GM12872 (cell line): ENCODE data around the gene XCR1.

Experiments
- TF ChIP-seq, protein P1 (sequence below): IDR thresholded peaks from 3 replicates; pipeline ENCODE4 v1.5.1; 2011; ENCODE audit warnings: low read depth, mild to moderate bottlenecking, low read length, moderate library complexity; ENCODE audit not compliant: insufficient read depth

Gene XCR1

DNA sequence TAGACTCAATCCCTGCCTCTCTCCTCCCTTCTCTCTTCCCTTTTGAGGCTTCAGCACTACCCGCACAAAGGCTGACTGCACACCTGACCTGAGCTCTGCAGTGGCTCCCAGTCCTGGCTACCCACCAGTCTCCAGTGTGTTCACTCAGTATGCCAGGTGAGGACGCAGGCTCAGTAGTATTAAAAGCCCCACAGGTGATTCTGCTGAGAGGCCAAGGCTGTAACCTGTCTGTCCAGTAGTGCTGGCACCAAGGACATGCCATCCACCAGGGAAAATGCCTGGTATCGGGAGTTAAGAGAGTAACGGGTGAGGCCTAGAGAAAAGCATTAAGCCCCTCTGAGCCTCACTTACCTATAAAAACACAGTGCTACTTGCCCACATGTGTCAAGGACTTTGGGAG, 52.6 kb downstream of the XCR1 start:
- TF ChIP-seq, protein P1, sequence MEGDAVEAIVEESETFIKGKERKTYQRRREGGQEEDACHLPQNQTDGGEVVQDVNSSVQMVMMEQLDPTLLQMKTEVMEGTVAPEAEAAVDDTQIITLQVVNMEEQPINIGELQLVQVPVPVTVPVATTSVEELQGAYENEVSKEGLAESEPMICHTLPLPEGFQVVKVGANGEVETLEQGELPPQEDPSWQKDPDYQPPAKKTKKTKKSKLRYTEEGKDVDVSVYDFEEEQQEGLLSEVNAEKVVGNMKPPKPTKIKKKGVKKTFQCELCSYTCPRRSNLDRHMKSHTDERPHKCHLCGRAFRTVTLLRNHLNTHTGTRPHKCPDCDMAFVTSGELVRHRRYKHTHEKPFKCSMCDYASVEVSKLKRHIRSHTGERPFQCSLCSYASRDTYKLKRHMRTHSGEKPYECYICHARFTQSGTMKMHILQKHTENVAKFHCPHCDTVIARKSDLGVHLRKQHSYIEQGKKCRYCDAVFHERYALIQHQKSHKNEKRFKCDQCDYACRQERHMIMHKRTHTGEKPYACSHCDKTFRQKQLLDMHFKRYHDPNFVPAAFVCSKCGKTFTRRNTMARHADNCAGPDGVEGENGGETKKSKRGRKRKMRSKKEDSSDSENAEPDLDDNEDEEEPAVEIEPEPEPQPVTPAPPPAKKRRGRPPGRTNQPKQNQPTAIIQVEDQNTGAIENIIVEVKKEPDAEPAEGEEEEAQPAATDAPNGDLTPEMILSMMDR, result no peak

DNA sequence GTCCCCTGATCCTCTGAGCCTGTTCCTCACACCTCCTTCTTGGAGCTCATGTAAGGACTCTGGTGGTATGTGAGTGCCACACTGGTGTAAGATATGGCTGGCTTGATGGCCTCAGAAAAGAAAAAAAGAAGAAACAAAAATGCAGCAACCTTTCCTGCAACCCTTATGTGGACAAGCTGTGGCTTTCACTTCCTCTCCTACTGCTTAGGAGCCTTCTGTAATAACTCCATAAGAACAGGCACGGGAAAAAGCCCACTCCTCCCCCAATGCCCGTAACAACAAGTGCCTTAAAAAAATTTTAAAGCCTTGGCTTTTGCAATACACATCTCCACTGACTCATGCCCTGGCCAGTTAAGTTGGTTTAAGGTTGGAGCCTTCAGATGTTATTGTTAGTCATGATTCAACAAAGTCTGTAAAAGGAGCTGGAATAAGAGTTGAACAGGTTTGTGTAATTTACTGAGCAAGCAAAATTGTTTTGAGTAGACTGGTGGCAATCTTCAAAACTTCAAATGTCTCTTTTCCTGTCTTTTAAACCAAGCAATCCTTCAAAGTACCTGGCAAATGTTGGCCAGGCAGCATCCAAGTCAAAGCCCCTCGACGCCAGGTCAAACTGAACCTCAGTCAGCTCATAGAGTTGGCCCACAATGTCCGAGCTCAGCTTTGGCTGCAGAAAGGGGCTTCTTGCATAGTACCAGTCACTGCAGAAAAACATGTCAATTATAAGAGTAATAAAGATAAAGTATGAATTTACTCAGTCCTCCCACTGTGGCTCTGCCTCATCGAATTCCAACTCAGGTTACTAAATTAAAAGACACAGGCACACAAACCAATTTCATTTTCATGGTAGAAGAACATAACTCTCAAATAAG, 54.5 kb downstream of the XCR1 start:
- TF ChIP-seq, protein P1, result no peak

DNA sequence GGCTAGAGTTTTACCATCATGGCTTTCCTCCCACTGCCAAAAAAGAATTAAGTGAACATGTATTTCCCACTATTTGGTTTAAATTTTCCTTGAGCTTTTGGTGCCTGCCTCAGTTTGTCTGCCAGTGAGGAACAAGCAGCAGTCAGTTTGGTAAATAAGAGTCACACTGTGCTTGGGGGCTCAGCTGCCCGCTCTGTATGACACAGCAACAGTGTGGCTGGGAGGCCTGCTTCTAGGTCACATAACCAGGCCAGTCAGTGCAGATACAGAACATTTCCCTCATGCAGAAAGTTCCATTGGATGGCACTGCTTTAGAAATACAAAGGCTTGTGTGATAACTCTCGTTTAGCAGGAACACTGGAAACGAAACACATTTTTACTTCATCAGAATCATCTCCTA, 57.3 kb downstream of the XCR1 start:
- TF ChIP-seq, protein P1, result no peak

DNA sequence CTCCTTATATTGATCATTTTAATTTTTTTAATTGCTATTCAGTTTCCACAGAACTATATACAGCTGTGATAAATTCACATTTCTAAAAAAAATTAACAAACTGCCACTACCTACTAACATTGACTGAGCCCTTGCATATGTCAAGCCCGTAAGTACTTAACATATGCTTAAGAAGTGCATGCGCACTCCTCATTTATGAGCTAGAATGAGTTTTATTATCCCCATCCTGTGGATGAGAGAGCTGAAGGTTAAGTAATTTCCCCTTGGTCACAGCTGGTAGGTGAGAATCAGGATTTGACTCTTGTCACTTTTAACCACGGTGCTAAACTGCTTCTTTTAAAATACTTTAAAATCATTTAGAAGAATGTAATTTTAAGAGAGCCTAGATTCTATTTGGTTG, 58.2 kb downstream of the XCR1 start:
- TF ChIP-seq, protein P1, result no peak

DNA sequence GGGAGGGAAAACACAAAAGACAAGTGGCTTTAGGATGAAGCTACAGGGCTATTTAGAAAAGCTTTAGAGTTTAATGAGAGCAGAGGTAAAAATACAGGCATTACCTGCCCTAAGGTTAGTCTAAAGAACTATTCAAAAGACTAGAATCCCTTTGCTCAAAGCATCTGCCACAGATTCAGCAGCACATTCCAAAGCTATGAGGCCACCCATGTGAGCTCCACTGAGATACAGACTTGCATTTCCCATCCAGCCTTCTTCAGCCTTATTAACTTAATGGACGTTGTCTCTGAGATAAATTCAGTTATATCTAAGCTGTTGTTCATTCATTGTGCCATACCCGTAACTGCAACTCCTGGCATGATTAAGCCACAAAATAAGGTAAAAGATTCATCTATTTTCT, 58.6 kb downstream of the XCR1 start:
- TF ChIP-seq, protein P1, result no peak

DNA sequence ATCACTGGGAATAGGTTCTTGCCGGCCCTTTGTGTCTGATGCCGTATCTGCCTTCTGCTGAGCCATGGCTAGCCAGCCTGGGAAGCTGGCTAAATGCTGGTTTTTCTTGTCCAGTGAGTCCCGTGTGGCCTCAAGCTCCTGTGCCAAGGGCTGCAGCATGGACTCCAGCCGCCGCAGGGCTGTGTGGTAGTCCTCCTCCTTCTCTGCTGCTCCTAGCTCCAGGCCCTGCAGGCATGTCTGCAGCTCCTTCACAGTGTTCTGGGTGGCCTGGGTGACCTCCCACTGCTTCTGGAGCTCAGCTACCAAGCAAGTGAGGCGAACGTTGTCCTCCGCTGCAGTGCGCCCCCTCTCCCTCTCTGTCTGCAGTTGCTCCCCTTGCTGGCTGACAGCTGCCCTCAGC, 59.1 kb downstream of the XCR1 start:
- TF ChIP-seq, protein P1, result no peak

DNA sequence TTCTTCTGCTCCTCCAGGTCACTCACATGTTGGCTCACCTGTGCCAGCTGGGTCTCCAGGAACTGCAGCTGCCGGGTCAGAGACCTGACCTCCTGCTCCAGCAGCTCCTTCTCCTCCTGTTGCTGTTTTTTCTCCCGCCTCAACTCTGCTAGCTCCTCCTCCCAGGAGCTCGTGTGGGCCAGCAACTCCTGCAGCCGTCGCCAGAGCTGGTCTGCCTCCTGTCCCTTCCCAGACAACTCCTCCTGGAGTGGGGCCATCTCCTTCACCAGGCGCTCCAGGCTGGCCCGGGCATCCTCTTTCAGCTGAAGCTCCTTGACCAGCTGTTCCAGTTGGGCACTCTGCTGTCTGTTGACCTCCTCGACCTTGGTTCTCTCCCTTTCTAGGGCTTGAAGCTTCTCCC, 59.6 kb downstream of the XCR1 start:
- TF ChIP-seq, protein P1, result no peak
